ENCODE measurements around the gene ELL2. TPM values are rescaled to one million over a fixed set of nuclear protein-coding genes. Genes with fewer than 3 reads are reported as not detected.

The ELL2 gene
- total and polyA plus RNA-seq, 10 donors = 4.3 to 109 (median 66.8) TPM

- H3K36me3 ChIP-seq = peaks cover 0 to 29% (median 3%) of the 10 kb centered on the region in 6 donors
- H3K4me1 ChIP-seq = peaks cover 6 to 56% (median 22%) of the 10 kb centered on the region in 6 donors
- H3K27me3 ChIP-seq (replicated peaks in 1 of 7) = no peaks in the 10 kb centered on the region
- no peaks in the 10 kb centered on the region for H3K9me3 ChIP-seq
- no peak for DNase-seq
- no peak overlapping the region for H3K4me3 ChIP-seq
- peak overlapping the region in 2 of 8 donors; percentile 25 to 29 for H3K27ac ChIP-seq
- no peak for TF ChIP-seq POLR2AphosphoS5 (IDR thresholded peaks at IDR 0.05)
- TF ChIP-seq POLR2A (IDR thresholded peaks at IDR 0.05) = no peak
- TF ChIP-seq, protein P1, sequence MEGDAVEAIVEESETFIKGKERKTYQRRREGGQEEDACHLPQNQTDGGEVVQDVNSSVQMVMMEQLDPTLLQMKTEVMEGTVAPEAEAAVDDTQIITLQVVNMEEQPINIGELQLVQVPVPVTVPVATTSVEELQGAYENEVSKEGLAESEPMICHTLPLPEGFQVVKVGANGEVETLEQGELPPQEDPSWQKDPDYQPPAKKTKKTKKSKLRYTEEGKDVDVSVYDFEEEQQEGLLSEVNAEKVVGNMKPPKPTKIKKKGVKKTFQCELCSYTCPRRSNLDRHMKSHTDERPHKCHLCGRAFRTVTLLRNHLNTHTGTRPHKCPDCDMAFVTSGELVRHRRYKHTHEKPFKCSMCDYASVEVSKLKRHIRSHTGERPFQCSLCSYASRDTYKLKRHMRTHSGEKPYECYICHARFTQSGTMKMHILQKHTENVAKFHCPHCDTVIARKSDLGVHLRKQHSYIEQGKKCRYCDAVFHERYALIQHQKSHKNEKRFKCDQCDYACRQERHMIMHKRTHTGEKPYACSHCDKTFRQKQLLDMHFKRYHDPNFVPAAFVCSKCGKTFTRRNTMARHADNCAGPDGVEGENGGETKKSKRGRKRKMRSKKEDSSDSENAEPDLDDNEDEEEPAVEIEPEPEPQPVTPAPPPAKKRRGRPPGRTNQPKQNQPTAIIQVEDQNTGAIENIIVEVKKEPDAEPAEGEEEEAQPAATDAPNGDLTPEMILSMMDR (IDR thresholded peaks at IDR 0.05 in 8 of 11, conservative IDR thresholded peaks at IDR 0.05 in 3 of 11) = no peak
- intact Hi-C loops (cut with DNase I; ENCODE audit: low total_unique reads) = no loop called here
Observed at GRCh38 chr5:95917207-95917606, 44.4 kb downstream of the ELL2 start.

GRCh38 chr5:95916687-95917085, 45.0 kb downstream of the ELL2 start:
- no peaks in the 10 kb centered on the region for H3K27me3 ChIP-seq (replicated peaks in 1 of 7)
- DNase-seq = no peak
- peaks cover 0 to 34% (median 3%) of the 10 kb centered on the region in 6 donors for H3K36me3 ChIP-seq
- H3K4me1 ChIP-seq = peaks cover 6 to 56% (median 22%) of the 10 kb centered on the region in 6 donors
- peak overlapping the region in 4 of 8 donors; percentile 15 to 55 (median 36) for H3K27ac ChIP-seq
- 61 to 92% (median 77%) methylated on average over 4 of the region's 4 CpGs for WGBS, 5 donors
- intact Hi-C loops (cut with DNase I; ENCODE audit: low total_unique reads) = no loop called here
- TF ChIP-seq POLR2A (IDR thresholded peaks at IDR 0.05) = no peak
- H3K4me3 ChIP-seq = no peak overlapping the region
- no peaks in the 10 kb centered on the region for H3K9me3 ChIP-seq

- DNase-seq = no peak
- intact Hi-C loops (cut with DNase I; ENCODE audit: low total_unique reads) = no loop called here
- TF ChIP-seq POLR2AphosphoS5 (IDR thresholded peaks at IDR 0.05) (no peak), POLR2A (IDR thresholded peaks at IDR 0.05) (no peak)
- TF ChIP-seq, protein P1 (IDR thresholded peaks at IDR 0.05 in 8 of 11, conservative IDR thresholded peaks at IDR 0.05 in 3 of 11) = no peak
- H3K27me3 ChIP-seq (replicated peaks in 1 of 7) = no peaks in the 10 kb centered on the region
- 26 to 56% (median 34%) methylated on average over 3 of the region's 3 CpGs for WGBS, 5 donors
- no peaks in the 10 kb centered on the region for H3K9me3 ChIP-seq
- H3K4me1 ChIP-seq = peaks cover 6 to 56% (median 22%) of the 10 kb centered on the region in 6 donors
- no peak overlapping the region for H3K4me3 ChIP-seq
- H3K27ac ChIP-seq = peak overlapping the region in 4 of 8 donors; percentile 15 to 55 (median 36)
- peaks cover 0 to 39% (median 3%) of the 10 kb centered on the region in 6 donors for H3K36me3 ChIP-seq
Observed at GRCh38 chr5:95915999-95916686, 45.5 kb downstream of the ELL2 start.

- no peaks in the 10 kb centered on the region for H3K27me3 ChIP-seq (replicated peaks in 1 of 7)
- TF ChIP-seq POLR2A (IDR thresholded peaks at IDR 0.05) (no peak), POLR2AphosphoS5 (IDR thresholded peaks at IDR 0.05) (no peak)
- TF ChIP-seq, protein P1 (IDR thresholded peaks at IDR 0.05 in 8 of 11, conservative IDR thresholded peaks at IDR 0.05 in 3 of 11) = no peak
- peaks cover 6 to 34% (median 18%) of the 10 kb centered on the region in 6 donors for H3K4me1 ChIP-seq
- no peaks in the 10 kb centered on the region for H3K9me3 ChIP-seq
- WGBS, 5 donors = 84 to 98% (median 96%) methylated on average over 6 of the region's 6 CpGs
- H3K27ac ChIP-seq = no peak overlapping the region
- intact Hi-C loops (cut with DNase I; ENCODE audit: low total_unique reads) = no loop called here
- no peak overlapping the region for H3K4me3 ChIP-seq
- DNase-seq = no peak
- peaks cover 0 to 48% (median 6%) of the 10 kb centered on the region in 6 donors for H3K36me3 ChIP-seq
Observed at GRCh38 chr5:95913663-95914062, 48.0 kb downstream of the ELL2 start.
